Endodermal cell (in vitro differentiated cells): ENCODE results near the gene RPS6KC1. TPM values are rescaled to one million over a fixed set of nuclear protein-coding genes. Genes with fewer than 3 reads are reported as not detected.
A peak's percentile ranks its signal among the peaks of the same experiment; 100 is the strongest.

Experiments used
- DNase-seq: peaks from one replicate; pipeline ENCODE4 v3.0.0-alpha.2; 2017
- H3K27ac ChIP-seq: 2 replicates; pipeline ENCODE4 v1.5.1; 2013; ENCODE audit warnings: mild to moderate bottlenecking, low read depth, low read length, moderate library complexity
- H3K27me3 ChIP-seq: 2 replicates; pipeline ENCODE4 v1.6.1; 2013; ENCODE audit warnings: mild to moderate bottlenecking, low read length, moderate library complexity; ENCODE audit not compliant: insufficient read depth, control insufficient read depth, poor library complexity, severe bottlenecking
- H3K36me3 ChIP-seq: 2 replicates; pipeline ENCODE4 v1.7.0; 2013; ENCODE audit warnings: mild to moderate bottlenecking, low read length, moderate library complexity; ENCODE audit not compliant: control insufficient read depth, insufficient read depth
- H3K4me1 ChIP-seq: one replicate; pipeline ENCODE4 v1.7.0; 2013; ENCODE audit warnings: low read length; ENCODE audit not compliant: control insufficient read depth, insufficient read depth
- H3K4me3 ChIP-seq: 2 replicates; pipeline ENCODE4 v1.5.1; 2013; ENCODE audit warnings: mild to moderate bottlenecking, low read length, moderate library complexity
- H3K9ac ChIP-seq: 2 replicates; pipeline ENCODE4 v1.6.1; 2013; ENCODE audit warnings: mild to moderate bottlenecking, low read length, moderate library complexity; ENCODE audit not compliant: poor library complexity, severe bottlenecking; ENCODE audit errors: extremely low read depth
- H3K9me3 ChIP-seq: 2 replicates; pipeline ENCODE4 v1.6.1; 2013; ENCODE audit warnings: mild to moderate bottlenecking, low read length, moderate library complexity; ENCODE audit not compliant: control insufficient read depth
- H3K27ac Mint-ChIP-seq: 2 replicates; pipeline ENCODE4 v1.8.0; 2020; ENCODE audit warnings: mixed read lengths
- H3K27me3 Mint-ChIP-seq: 2 replicates; pipeline ENCODE4 v1.8.0; 2021; ENCODE audit warnings: mild to moderate bottlenecking, mixed read lengths; ENCODE audit not compliant: insufficient read depth
- H3K36me3 Mint-ChIP-seq: 2 replicates; pipeline ENCODE4 v1.8.0; 2020; ENCODE audit warnings: low read depth, mixed read lengths
- H3K4me1 Mint-ChIP-seq: 2 replicates; pipeline ENCODE4 v1.8.0; 2020; ENCODE audit warnings: mixed read lengths
- H3K4me3 Mint-ChIP-seq: 2 replicates; pipeline ENCODE4 v1.8.0; 2020; ENCODE audit warnings: mild to moderate bottlenecking, moderate library complexity, mixed read lengths
- H3K9me3 Mint-ChIP-seq: 2 replicates; pipeline ENCODE4 v1.8.0; 2020; ENCODE audit warnings: mild to moderate bottlenecking, mixed read lengths
- CTCF ChIP-seq: fragments of 200-600 bp; sonication (generic); conservative IDR thresholded peaks from 2 replicates; pipeline ENCODE4 v1.5.0; 2021; ENCODE audit warnings: antibody characterized with exemption, mild to moderate bottlenecking
- WGBS, 2 experiments: methylation state at CpG; one replicate each; pipeline versions ENCODE4 v1.1.5 to v1.1.7; 2013; ENCODE audit warnings: missing lambda C conversion rate in 2 of 2, mixed read lengths in 1 of 2; ENCODE audit not compliant: insufficient coverage in 1 of 2, insufficient read length in 1 of 2; 5-methylcytosine and 5-hydroxymethylcytosine counted together
- total RNA-seq, 2 donors: library from RNA; stranded (reverse); fragmentation: NEBNext Ultra II Directional in 1 of 2; extraction: Animal tissue kit (Norgen Biotek cat#: 25700) in 1 of 2; gene quantifications; 2 replicates in 1 of 2; 3 replicates in 1 of 2; pipeline ENCODE4 v1.2.1, GENCODE V29; 2021

RPS6KC1 gene
- total RNA-seq, 2 donors from 2014 or later: 31.4 to 36.3 TPM

GRCh38 chr1:213014642-213015041 is 36.4 kb upstream of the RPS6KC1 start:
- peaks cover 2% of the 10 kb centered on the region for H3K4me1 ChIP-seq
- no peak for DNase-seq
- peaks cover 4% of the 10 kb centered on the region for H3K9me3 ChIP-seq
- TF ChIP-seq CTCF: no peak
- Mint-ChIP-seq H3K4me1 (peaks cover 10% of the 10 kb centered on the region), H3K9me3 (no peaks in the 10 kb centered on the region), H3K36me3 (peaks cover 19% of the 10 kb centered on the region), H3K27me3 (no peaks in the 10 kb centered on the region), H3K4me3 (peak overlapping the region; percentile 98), H3K27ac (peak overlapping the region; percentile 99)
- WGBS, 2 experiments: 39 to 83% methylated on average over 2 to 7 of the region's 7 CpGs
- H3K4me3 ChIP-seq: peak overlapping the region; percentile 92
- H3K27me3 ChIP-seq: no peaks in the 10 kb centered on the region
- peak overlapping the region; percentile 79 for H3K9ac ChIP-seq
- H3K36me3 ChIP-seq: peaks cover 24% of the 10 kb centered on the region
- peak overlapping the region; percentile 88 for H3K27ac ChIP-seq

GRCh38 chr1:213015099-213016050 is 35.7 kb upstream of the RPS6KC1 start, which contains the start of gene ANGEL2:
ANGEL2 (minus strand) TSS chr1:213015867; CDS start chr1:213015671, 196 bp downstream.
- Histone ChIP-seq H3K9me3 (peaks cover 4% of the 10 kb centered on the region), H3K36me3 (peaks cover 24% of the 10 kb centered on the region), H3K27me3 (no peaks in the 10 kb centered on the region), H3K27ac (peak within 1 kb of the TSS; percentile 88), H3K4me1 (peaks cover 2% of the 10 kb centered on the region), H3K9ac (peak within 1 kb of the TSS; percentile 79), H3K4me3 (peak within 1 kb of the TSS; percentile 92)
- WGBS, 2 experiments: 0 to 2% methylated on average over 46 to 65 of the region's 66 CpGs
- H3K27ac Mint-ChIP-seq: peak within 1 kb of the TSS; percentile 99
- peaks cover 18% of the 10 kb centered on the region for H3K36me3 Mint-ChIP-seq
- no peaks in the 10 kb centered on the region for H3K27me3 Mint-ChIP-seq
- peak within 1 kb of the TSS; percentile 98 for H3K4me3 Mint-ChIP-seq
- DNase-seq: peak; percentile 98
- H3K4me1 Mint-ChIP-seq: peaks cover 10% of the 10 kb centered on the region
- no peak for TF ChIP-seq CTCF
- H3K9me3 Mint-ChIP-seq: no peaks in the 10 kb centered on the region

GRCh38 chr1:213017447-213018273 is 33.4 kb upstream of the RPS6KC1 start:
- no peak overlapping the region for H3K27ac Mint-ChIP-seq
- H3K9ac ChIP-seq: no peak overlapping the region
- H3K9me3 Mint-ChIP-seq: no peaks in the 10 kb centered on the region
- 93 to 95% methylated on average over 9 of the region's 9 CpGs for WGBS, 2 experiments
- peaks cover 7% of the 10 kb centered on the region for H3K4me1 Mint-ChIP-seq
- H3K36me3 Mint-ChIP-seq: no peaks in the 10 kb centered on the region
- H3K36me3 ChIP-seq: peaks cover 6% of the 10 kb centered on the region
- H3K9me3 ChIP-seq: no peaks in the 10 kb centered on the region
- no peaks in the 10 kb centered on the region for H3K27me3 ChIP-seq
- DNase-seq: no peak
- H3K4me3 ChIP-seq: no peak overlapping the region
- no peak for TF ChIP-seq CTCF
- H3K27ac ChIP-seq: no peak overlapping the region
- H3K4me3 Mint-ChIP-seq: no peak overlapping the region
- H3K27me3 Mint-ChIP-seq: peaks cover 3% of the 10 kb centered on the region
- peaks cover 2% of the 10 kb centered on the region for H3K4me1 ChIP-seq
